Osteoblast (primary cell): ENCODE data around the gene IMPG1. TPM values are rescaled to one million over a fixed set of nuclear protein-coding genes. Genes with fewer than 3 reads are reported as not detected.

Experiments used
- DNase-seq: peaks from one replicate; pipeline ENCODE4 v3.0.0; 2011; ENCODE audit warnings: low spot score, mixed read lengths; ENCODE audit not compliant: insufficient read length; ENCODE audit errors: missing footprints
- H2AFZ ChIP-seq: 2 replicates; pipeline ENCODE4 v1.6.0; 2011; ENCODE audit warnings: mild to moderate bottlenecking, low read length
- H3K27ac ChIP-seq: 2 replicates; pipeline ENCODE4 v1.5.1; 2011; ENCODE audit warnings: mild to moderate bottlenecking, low read depth, low read length, moderate library complexity
- H3K27me3 ChIP-seq: 2 replicates; pipeline ENCODE4 v1.6.0; 2012; ENCODE audit warnings: mild to moderate bottlenecking, control low read depth, inconsistent platforms, low read length, moderate library complexity; ENCODE audit not compliant: insufficient read depth
- H3K36me3 ChIP-seq: 2 replicates; pipeline ENCODE4 v1.5.1; 2011; ENCODE audit warnings: mild to moderate bottlenecking, low read length, control low read depth, moderate library complexity; ENCODE audit not compliant: insufficient read depth
- H3K4me1 ChIP-seq: 2 replicates; pipeline ENCODE4 v1.5.1; 2011; ENCODE audit warnings: mild to moderate bottlenecking, low read length, control low read depth, moderate library complexity; ENCODE audit not compliant: insufficient read depth
- H3K4me2 ChIP-seq: 2 replicates; pipeline ENCODE4 v1.6.0; 2011; ENCODE audit warnings: mild to moderate bottlenecking, low read length; ENCODE audit not compliant: insufficient read depth
- H3K4me3 ChIP-seq: fragments of 200-600 bp; sonication (generic); 3 replicates; pipeline ENCODE4 v1.5.1; 2012; ENCODE audit warnings: mild to moderate bottlenecking, low read length, inconsistent platforms; ENCODE audit not compliant: insufficient read depth
- H3K79me2 ChIP-seq: 2 replicates; pipeline ENCODE4 v1.6.0; 2012; ENCODE audit warnings: mild to moderate bottlenecking, low read length, control low read depth, inconsistent platforms; ENCODE audit not compliant: insufficient read depth
- H3K9me3 ChIP-seq: 2 replicates; pipeline ENCODE4 v1.5.1; 2011; ENCODE audit warnings: low read depth, low read length, control low read depth
- H4K20me1 ChIP-seq: 2 replicates; pipeline ENCODE4 v1.6.0; 2012; ENCODE audit warnings: mild to moderate bottlenecking, low read length, control low read depth; ENCODE audit not compliant: insufficient read depth
- total RNA-seq: library from RNA; depleted of rRNA; stranded (reverse); fragments of >200 nt; gene quantifications from 2 replicates; pipeline ENCODE4 v1.2.3, GENCODE V29; 2012
- TF ChIP-seq, protein P1 (sequence below): IDR thresholded peaks from 2 replicates; pipeline ENCODE4 v1.5.1; 2011; ENCODE audit warnings: mild to moderate bottlenecking, low read depth, low read length, moderate library complexity; ENCODE audit errors: extremely low read depth

The IMPG1 gene
- total RNA-seq, 1 donor, result not detected

DNA sequence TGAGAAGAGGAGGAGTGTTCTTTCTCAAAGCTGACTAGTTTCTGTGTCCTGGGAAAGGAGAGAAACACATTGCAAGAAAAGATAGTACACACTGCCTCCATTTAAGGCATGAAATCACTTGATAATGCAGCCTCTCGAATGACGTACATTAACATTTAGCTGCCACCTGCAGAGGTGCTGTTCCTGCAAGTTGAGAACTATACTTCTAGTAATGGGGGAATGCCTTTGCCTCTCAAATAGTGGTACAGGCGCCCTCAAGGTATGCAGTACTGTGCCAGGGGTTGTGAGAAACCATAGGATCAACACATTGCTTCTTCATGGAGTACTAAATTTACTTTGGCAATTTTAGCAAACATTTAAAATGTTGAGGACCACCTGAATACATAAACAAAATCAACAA lies 20.1 kb downstream of the IMPG1 start:
- Histone ChIP-seq H3K36me3 (no peaks in the 10 kb centered on the region), H3K4me2 (no peak overlapping the region), H3K4me1 (no peaks in the 10 kb centered on the region), H3K9me3 (no peaks in the 10 kb centered on the region), H3K27ac (no peak overlapping the region), H2AFZ (no peak overlapping the region), H3K4me3 (no peak overlapping the region), H4K20me1 (no peaks in the 10 kb centered on the region), H3K27me3 (no peaks in the 10 kb centered on the region), H3K79me2 (no peaks in the 10 kb centered on the region)
- no peak for DNase-seq
- TF ChIP-seq, protein P1, sequence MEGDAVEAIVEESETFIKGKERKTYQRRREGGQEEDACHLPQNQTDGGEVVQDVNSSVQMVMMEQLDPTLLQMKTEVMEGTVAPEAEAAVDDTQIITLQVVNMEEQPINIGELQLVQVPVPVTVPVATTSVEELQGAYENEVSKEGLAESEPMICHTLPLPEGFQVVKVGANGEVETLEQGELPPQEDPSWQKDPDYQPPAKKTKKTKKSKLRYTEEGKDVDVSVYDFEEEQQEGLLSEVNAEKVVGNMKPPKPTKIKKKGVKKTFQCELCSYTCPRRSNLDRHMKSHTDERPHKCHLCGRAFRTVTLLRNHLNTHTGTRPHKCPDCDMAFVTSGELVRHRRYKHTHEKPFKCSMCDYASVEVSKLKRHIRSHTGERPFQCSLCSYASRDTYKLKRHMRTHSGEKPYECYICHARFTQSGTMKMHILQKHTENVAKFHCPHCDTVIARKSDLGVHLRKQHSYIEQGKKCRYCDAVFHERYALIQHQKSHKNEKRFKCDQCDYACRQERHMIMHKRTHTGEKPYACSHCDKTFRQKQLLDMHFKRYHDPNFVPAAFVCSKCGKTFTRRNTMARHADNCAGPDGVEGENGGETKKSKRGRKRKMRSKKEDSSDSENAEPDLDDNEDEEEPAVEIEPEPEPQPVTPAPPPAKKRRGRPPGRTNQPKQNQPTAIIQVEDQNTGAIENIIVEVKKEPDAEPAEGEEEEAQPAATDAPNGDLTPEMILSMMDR, result no peak

GRCh38 chr6:76043690-76044089 lies 28.8 kb downstream of the IMPG1 start:
- no peak overlapping the region for H3K27ac ChIP-seq
- DNase-seq, result no peak
- H4K20me1 ChIP-seq, result no peaks in the 10 kb centered on the region
- no peaks in the 10 kb centered on the region for H3K79me2 ChIP-seq
- H3K4me1 ChIP-seq, result no peaks in the 10 kb centered on the region
- no peaks in the 10 kb centered on the region for H3K9me3 ChIP-seq
- no peak overlapping the region for H3K4me2 ChIP-seq
- H2AFZ ChIP-seq, result no peak overlapping the region
- H3K36me3 ChIP-seq, result no peaks in the 10 kb centered on the region
- TF ChIP-seq, protein P1, result no peak
- no peak overlapping the region for H3K4me3 ChIP-seq
- no peaks in the 10 kb centered on the region for H3K27me3 ChIP-seq

DNA sequence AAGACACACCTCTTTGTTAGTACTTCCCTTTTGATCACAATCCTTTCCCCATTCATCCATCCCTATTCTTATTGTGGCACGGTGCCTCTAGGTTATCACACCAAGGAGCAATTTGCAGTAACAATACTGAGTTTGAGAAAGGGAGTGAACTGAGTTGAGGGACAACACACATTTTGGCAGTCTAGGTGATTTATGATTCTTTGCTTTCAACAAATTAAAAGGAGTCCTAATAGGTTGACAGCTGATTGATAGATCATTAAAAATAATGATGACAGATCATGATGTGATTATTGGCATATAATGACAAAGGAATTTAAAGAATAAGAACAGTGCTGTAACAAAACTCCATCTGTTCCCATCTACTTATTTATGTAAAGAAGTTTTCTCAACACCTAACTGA lies 36.7 kb downstream of the IMPG1 start:
- no peak for DNase-seq
- Histone ChIP-seq H4K20me1 (no peaks in the 10 kb centered on the region), H3K27me3 (no peaks in the 10 kb centered on the region), H2AFZ (no peak overlapping the region), H3K4me1 (no peaks in the 10 kb centered on the region), H3K36me3 (no peaks in the 10 kb centered on the region), H3K4me2 (no peak overlapping the region), H3K27ac (no peak overlapping the region), H3K9me3 (no peaks in the 10 kb centered on the region), H3K4me3 (no peak overlapping the region), H3K79me2 (no peaks in the 10 kb centered on the region)
- TF ChIP-seq, protein P1, result no peak

DNA sequence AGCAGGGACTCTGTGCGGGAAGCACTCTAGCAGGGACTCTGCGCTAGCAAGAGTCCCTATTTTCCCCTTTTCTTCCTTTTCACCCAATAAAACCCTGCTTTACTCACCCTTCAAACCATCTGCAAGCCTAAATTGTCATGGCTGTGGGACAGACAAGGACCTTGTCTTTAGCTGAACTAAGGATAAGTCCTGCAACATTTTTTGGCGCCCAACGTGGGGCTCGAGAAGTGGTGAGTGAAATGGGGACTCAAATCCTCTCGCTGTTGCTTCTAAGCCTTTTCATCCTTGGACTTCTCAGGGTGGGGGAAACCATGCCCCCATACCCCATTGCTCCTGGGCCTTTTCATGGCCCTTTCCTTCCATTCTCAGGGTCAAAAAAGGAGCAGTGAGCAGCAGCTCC lies 46.4 kb downstream of the IMPG1 start:
- Histone ChIP-seq H3K27me3 (no peaks in the 10 kb centered on the region), H3K4me3 (no peak overlapping the region), H2AFZ (no peak overlapping the region), H3K79me2 (no peaks in the 10 kb centered on the region), H3K36me3 (no peaks in the 10 kb centered on the region), H3K4me1 (no peaks in the 10 kb centered on the region), H3K27ac (no peak overlapping the region), H3K4me2 (no peak overlapping the region), H4K20me1 (no peaks in the 10 kb centered on the region), H3K9me3 (peaks cover 9% of the 10 kb centered on the region)
- TF ChIP-seq, protein P1, result no peak
- DNase-seq, result no peak
